Tibial nerve (tissue), 4 donors: Measurements from ENCODE around the gene CHST12. TPM values are rescaled to one million over a fixed set of nuclear protein-coding genes. Genes with fewer than 3 reads are reported as not detected.

Experiments used
- DNase-seq, 2 donors: peaks; one replicate each; pipeline ENCODE4 v3.0.0-alpha.2; 2019; ENCODE audit warnings: low spot score in 2 of 2
- H3K27ac ChIP-seq, 4 donors: fragments of 200-600 bp; sonication (generic) in 3 of 4; one replicate each; pipeline ENCODE4 v1.5.1; 2017 to 2019; ENCODE audit warnings: mild to moderate bottlenecking in 1 of 4
- H3K27me3 ChIP-seq, 2 donors: fragments of 200-600 bp; sonication (generic) in 1 of 2; one replicate each; pipeline versions ENCODE4 v1.5.1 to v1.6.0; 2017 to 2019
- H3K36me3 ChIP-seq, 3 donors: fragments of 200-600 bp; sonication (generic); one replicate each; pipeline ENCODE4 v1.5.1; 2018 to 2019
- H3K4me1 ChIP-seq, 4 donors: fragments of 200-600 bp; sonication (generic) in 3 of 4; one replicate each; pipeline ENCODE4 v1.5.1; 2017 to 2019
- H3K4me3 ChIP-seq, 4 donors: fragments of 200-600 bp; sonication (generic) in 3 of 4; one replicate each; pipeline ENCODE4 v1.5.1; 2017 to 2019; ENCODE audit warnings: mild to moderate bottlenecking in 1 of 4, moderate library complexity in 1 of 4
- H3K9me3 ChIP-seq, 4 donors: fragments of 200-600 bp; sonication (generic) in 3 of 4; one replicate each; pipeline ENCODE4 v1.5.1; 2017 to 2019
- CTCF ChIP-seq, 5 experiments: fragments of 200-600 bp in 3 of 5; fragments of 450-650 bp in 2 of 5; sonication (generic) in 3 of 5; IDR thresholded peaks; one replicate each; pipeline ENCODE4 v1.5.1; 2016 to 2019; ENCODE audit warnings: antibody characterized with exemption in 5 of 5, mild to moderate bottlenecking in 3 of 5, moderate library complexity in 2 of 5
- EP300 ChIP-seq, 2 donors: sonication (generic); formaldehyde crosslinking; IDR thresholded peaks; one replicate each; pipeline ENCODE4 v1.6.1; 2017; ENCODE audit warnings: antibody characterized with exemption in 2 of 2, mild to moderate bottlenecking in 1 of 2
- POLR2A ChIP-seq, 2 donors: fragments of 450-650 bp; IDR thresholded peaks; one replicate each; pipeline ENCODE4 v1.6.1; 2017; ENCODE audit warnings: antibody characterized with exemption in 2 of 2, mild to moderate bottlenecking in 2 of 2, moderate library complexity in 2 of 2
- WGBS, 2 donors: methylation state at CpG; one replicate each; pipeline ENCODE4 v1.1.5; 2018; 5-methylcytosine and 5-hydroxymethylcytosine counted together
- total RNA-seq, 4 donors: library from RNA; depleted of rRNA; stranded (reverse); fragments of >200 nt; gene quantifications; one replicate each; pipeline ENCODE4 v1.1.0, GENCODE V29; 2016

The CHST12 gene
- total RNA-seq, 4 donors from 2014 or later: 21.0 to 29.9 (median 29.3) TPM

GRCh38 chr7:2409745-2410414 is 6.5 kb downstream of the CHST12 start:
- Histone ChIP-seq H3K27ac (peak overlapping the region in 3 of 4 donors; percentile 1 to 61 (median 57)), H3K4me1 (peaks cover 0 to 80% (median 32%) of the 10 kb centered on the region in 4 donors), H3K27me3 (no peaks in the 10 kb centered on the region), H3K4me3 (no peak overlapping the region), H3K9me3 (no peaks in the 10 kb centered on the region), H3K36me3 (no peaks in the 10 kb centered on the region)
- no peak for DNase-seq
- WGBS, 2 donors: 58 to 64% methylated on average over 15 of the region's 15 CpGs
- TF ChIP-seq POLR2A (IDR thresholded peaks at IDR 0.05): no peak
- no peak for TF ChIP-seq CTCF (IDR thresholded peaks at IDR 0.05)
- TF ChIP-seq EP300 (IDR thresholded peaks at IDR 0.05): no peak

- Histone ChIP-seq H3K36me3 (no peaks in the 10 kb centered on the region), H3K4me3 (no peak overlapping the region), H3K27me3 (no peaks in the 10 kb centered on the region), H3K4me1 (peaks cover 0 to 70% (median 24%) of the 10 kb centered on the region in 4 donors), H3K9me3 (no peaks in the 10 kb centered on the region), H3K27ac (peak overlapping the region in 1 of 4 donors; percentile 61)
- 96 to 100% methylated on average over 1 of the region's 1 CpG for WGBS, 2 donors
- TF ChIP-seq EP300 (IDR thresholded peaks at IDR 0.05) (no peak), CTCF (IDR thresholded peaks at IDR 0.05) (no peak), POLR2A (IDR thresholded peaks at IDR 0.05) (no peak)
- DNase-seq: no peak
Observed at GRCh38 chr7:2411049-2411448, 7.6 kb downstream of the CHST12 start.

GRCh38 chr7:2411815-2412586 is 8.6 kb downstream of the CHST12 start:
- peak overlapping the region in 3 of 4 donors; percentile 38 to 61 (median 39) for H3K27ac ChIP-seq
- WGBS, 2 donors: 55 to 64% methylated on average over 12 of the region's 12 CpGs
- no peak for DNase-seq
- peaks cover 0 to 71% (median 24%) of the 10 kb centered on the region in 4 donors for H3K4me1 ChIP-seq
- H3K9me3 ChIP-seq: no peaks in the 10 kb centered on the region
- H3K27me3 ChIP-seq: no peaks in the 10 kb centered on the region
- no peak overlapping the region for H3K4me3 ChIP-seq
- H3K36me3 ChIP-seq: no peaks in the 10 kb centered on the region
- TF ChIP-seq CTCF (IDR thresholded peaks at IDR 0.05): no peak

GRCh38 chr7:2412587-2413201 is 9.3 kb downstream of the CHST12 start:
- TF ChIP-seq EP300 (IDR thresholded peaks at IDR 0.05): no peak
- no peak for TF ChIP-seq CTCF (IDR thresholded peaks at IDR 0.05)
- TF ChIP-seq POLR2A (IDR thresholded peaks at IDR 0.05): no peak
- 54 to 57% methylated on average over 3 of the region's 3 CpGs for WGBS, 2 donors
- DNase-seq: no peak
- H3K27ac ChIP-seq: peak overlapping the region in 3 of 4 donors; percentile 0 to 57 (median 38)
- H3K9me3 ChIP-seq: no peaks in the 10 kb centered on the region
- no peaks in the 10 kb centered on the region for H3K27me3 ChIP-seq
- no peaks in the 10 kb centered on the region for H3K36me3 ChIP-seq
- H3K4me1 ChIP-seq: peaks cover 0 to 69% (median 18%) of the 10 kb centered on the region in 4 donors
- H3K4me3 ChIP-seq: no peak overlapping the region

GRCh38 chr7:2416063-2416462 is 12.7 kb downstream of the CHST12 start:
- no peak for TF ChIP-seq CTCF (IDR thresholded peaks at IDR 0.05)
- TF ChIP-seq EP300 (IDR thresholded peaks at IDR 0.05): no peak
- TF ChIP-seq POLR2A (IDR thresholded peaks at IDR 0.05): no peak
- WGBS, 2 donors: 77% methylated on average over 5 of the region's 5 CpGs
- H3K9me3 ChIP-seq: no peaks in the 10 kb centered on the region
- DNase-seq: no peak
- no peak overlapping the region for H3K4me3 ChIP-seq
- H3K36me3 ChIP-seq: peaks cover 0 to 9% (median 0%) of the 10 kb centered on the region in 3 donors
- peaks cover 0 to 48% (median 11%) of the 10 kb centered on the region in 4 donors for H3K4me1 ChIP-seq
- no peak overlapping the region for H3K27ac ChIP-seq
- H3K27me3 ChIP-seq: no peaks in the 10 kb centered on the region
